Measurements from ENCODE around the gene PFKP.
"Not testable (repeated sequence)": the region's sequence is repeated elsewhere in the genome, so short reads cannot be mapped to it uniquely, and the experiment has no call there.

Gene PFKP

GRCh38 chr10:3162533-3162932 is 95.2 kb downstream of the PFKP start:
- DNase-seq = no peak

DNA sequence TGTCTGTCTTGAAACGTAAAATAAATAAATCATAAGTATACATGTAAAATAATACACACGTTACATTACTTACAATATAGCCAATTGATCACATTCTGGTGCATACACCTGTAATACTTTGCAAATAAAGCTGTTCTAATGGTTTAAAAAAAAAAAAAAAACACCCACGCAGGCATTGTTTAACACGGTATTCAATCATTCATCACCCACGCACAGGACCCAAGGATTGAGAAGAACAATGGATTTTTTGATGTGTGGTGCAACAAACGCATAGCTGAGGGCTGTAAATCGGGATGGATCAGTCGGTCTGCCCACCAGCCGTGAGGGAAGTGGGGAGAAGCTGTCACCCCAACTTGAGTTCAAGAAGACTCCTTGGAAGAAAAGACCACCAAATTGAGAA is 96.5 kb downstream of the PFKP start:
- no peak for DNase-seq

- DNase-seq = no peak
Observed at GRCh38 chr10:3165196-3165595, 97.8 kb downstream of the PFKP start.

GRCh38 chr10:3166496-3167290 is 99.3 kb downstream of the PFKP start:
- no peak for DNase-seq

GRCh38 chr10:3167611-3168330 is 100.4 kb downstream of the PFKP start:
- DNase-seq = no peak

- DNase-seq = no peak
Observed at GRCh38 chr10:3169271-3169670, 101.9 kb downstream of the PFKP start.

DNA sequence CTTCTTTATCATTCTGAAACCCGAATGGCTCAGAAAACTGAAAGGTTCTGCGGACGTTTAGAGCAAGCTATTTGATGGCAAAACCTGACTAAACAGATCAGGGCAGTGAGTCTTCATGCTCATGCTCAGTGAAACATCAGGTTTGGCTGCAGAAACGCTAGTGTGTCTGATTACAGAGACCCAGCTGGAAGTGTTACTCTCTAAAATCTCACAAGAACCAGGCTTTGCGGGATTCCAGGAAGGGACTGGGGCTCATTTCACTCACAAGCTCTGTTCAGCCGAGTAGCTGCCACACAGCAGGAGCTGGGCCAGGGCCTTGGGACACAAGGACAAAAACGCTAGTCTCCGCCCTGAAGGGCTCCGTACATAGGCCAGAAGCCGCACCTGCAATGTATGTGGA is 102.3 kb downstream of the PFKP start:
- no peak for DNase-seq

- not testable (repeated sequence) for DNase-seq
Observed at GRCh38 chr10:3171488-3171887, 104.1 kb downstream of the PFKP start.

- peak; percentile 88 for DNase-seq
Observed at GRCh38 chr10:3172081-3172445, 104.7 kb downstream of the PFKP start.

DNA sequence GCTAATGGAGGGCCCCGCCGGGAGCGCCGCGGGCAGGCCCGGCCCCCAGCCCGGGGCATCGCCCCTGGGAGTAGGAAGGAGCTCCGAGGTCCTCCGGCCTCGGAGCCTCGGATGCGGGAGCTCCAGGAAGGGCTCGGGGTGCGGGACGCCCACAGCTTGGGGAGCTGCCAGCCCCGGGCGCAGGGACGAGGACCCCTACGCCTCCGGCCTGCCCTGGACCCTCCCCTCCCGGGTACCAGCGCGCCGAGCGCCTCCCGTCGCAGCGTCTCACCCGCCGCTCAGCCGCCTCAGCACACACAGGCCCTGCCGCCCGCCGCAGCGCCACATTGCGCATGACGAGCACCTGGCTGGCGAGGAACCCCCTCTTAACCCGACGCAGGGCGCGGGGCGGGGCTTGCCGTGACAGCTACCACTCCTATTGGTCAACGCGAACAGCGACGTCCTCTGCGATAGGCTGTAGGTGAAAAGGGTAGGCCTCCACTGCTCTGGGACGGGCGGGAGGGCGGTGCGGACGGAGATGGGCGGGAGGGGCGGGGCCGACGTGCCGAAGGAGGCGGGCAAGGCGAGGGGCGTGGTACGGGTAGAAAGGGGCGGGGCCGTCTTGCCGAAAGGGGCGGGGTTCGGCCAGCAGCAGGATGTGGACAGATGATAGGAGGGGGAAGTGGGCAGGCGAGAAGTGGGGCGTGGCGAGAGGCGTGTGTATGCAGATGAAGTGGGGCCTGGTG is 105.3 kb downstream of the PFKP start, which contains the start of gene PITRM1:
Gene PITRM1, minus strand, starts transcription at position 337 of the 725 bp plus-strand sequence. Its CDS starts 10 bp downstream, at position 327.
- DNase-seq = peak; percentile 98

DNA sequence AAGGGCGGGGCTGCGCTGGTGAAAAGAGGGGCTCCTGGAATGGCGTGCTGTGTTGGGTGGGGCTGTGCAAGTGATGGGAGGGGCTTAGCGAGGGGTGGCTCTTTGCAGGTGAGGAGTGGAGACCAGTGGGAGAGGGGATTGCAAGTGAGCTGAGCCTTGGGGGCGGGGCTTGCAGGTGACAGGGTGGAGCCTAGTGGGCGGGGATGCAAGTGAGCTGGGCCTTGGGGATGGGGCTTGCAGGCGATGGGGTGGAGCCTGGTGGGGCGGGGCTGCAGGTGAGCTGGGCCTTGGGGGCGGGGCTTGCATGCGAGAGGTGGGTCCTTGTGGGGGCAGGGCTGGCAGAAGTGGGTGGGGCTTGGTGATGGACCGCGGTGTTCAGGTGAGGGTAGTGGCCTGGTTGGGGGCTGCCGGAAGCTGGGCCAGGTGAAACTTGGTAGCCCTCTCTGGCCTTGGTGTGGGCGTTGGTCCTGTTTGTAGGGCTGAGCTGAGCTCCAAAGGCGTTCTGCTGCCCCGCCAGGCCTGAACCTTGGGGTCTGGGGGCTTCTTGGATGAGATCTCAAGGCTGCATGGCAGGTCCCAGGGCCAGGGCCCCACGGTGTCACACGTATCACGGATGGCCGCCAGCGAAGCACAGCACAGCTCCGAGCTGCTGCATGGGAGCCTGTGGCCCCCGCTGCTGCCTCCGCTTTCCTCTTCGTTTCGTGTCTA is 106.0 kb downstream of the PFKP start:
- DNase-seq = no peak

DNA sequence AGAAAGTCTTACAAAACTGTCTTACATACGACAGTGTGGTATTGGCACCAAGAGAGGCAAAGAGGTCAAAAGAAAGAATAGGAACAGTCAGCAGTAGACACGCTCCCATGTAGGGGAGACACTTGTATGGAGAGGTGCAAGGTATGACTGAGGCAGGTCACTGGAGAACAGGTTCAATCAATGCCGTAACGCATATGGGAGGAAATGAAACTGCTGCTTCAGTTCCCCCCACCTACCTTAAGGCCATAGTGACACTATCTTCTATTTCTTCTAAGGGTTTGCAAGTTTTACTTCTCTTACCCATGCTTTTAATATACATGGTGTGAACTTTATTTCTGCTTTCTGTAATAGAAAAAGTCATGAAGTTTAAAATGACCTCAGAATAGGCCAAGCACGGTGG is 110.7 kb downstream of the PFKP start:
- DNase-seq = no peak

DNA sequence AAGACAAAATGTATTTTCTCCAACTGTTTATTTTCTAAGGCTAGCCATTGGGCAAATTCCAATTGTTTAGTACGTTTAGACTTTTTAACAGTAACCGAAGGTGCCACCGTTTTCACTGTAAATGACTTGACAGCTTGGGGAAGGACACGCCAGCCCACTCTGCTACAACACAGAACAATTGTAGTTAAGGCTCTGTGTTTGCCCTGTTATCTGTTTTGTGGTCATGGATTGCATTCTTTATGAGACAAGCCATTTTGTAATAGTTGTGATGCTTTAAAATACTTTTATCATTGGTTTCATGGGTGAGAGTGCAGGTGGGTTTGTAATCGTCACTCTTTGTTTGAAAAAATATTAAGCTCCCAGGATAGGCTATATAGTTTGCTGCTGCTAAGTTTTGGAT is 111.8 kb downstream of the PFKP start:
- no peak for DNase-seq

DNA sequence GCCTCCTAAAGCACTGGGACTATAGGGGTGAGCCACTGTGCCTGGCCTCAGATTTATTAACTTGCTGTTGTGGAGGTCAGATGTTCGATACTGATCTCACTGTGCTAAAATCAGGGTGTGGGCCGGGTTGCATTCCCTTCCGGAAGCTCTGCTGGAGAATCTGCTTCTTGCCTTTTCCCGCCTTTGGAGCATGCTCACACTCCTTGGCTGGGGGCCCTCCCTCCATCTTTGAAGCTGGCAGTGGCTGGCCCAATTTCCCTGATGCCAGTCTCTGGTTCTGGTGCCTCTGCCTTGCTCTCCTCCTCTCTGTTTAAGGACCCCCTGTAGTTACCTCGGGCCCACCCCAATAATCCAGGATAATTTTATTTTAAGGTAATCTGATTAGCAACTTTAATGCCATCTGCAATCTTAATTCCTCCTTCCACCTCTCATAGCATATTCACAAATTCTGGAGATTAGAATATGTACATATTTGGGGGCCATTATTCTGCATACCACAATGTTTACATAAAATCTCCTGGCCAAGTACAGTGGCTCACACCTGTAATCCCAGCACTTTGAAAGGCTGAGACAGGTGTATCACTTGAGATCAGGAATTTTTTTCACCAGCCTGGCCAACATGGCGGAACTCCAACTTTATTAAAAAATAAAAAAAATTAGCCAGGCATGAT is 113.1 kb downstream of the PFKP start:
- DNase-seq = no peak

GRCh38 chr10:3185386-3185785 is 118.0 kb downstream of the PFKP start:
- no peak for DNase-seq

GRCh38 chr10:3186368-3186767 is 119.0 kb downstream of the PFKP start:
- DNase-seq = no peak

Measured in fibroblast of skin of back (primary cell).